HG02852 (cell line): ENCODE data around the gene NAT9.

Experiments
- ATAC-seq: cut with Tn5 transposase; IDR thresholded peaks from one replicate; pipeline ENCODE4 v1.9.1; 2021; ENCODE audit warnings: mild to moderate bottlenecking, moderate library complexity; ENCODE audit not compliant: unreplicated experiment

The NAT9 gene

DNA sequence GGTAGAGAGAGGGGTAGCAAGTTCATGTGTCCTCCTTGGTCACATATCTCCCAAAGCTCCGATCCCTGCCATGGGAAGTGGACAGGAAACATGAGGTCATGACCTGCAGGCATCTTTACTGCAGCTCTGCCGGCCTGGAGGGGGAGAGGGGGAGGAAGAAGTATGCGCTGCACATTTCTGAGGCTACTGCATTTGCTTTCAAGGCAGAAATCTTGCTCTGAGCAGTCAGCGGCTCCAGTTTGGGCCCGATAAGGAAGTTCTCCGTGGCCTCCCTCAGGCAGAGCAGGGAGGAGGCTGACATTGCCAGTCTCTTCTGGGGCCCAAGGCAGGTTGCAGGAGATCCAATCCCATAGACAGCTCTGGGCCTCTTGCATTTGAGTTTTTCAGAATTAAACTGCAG, 29.2 kb downstream of the NAT9 start:
- ATAC-seq = no peak

GRCh38 chr17:74746376-74746775, 29.8 kb downstream of the NAT9 start:
- no peak for ATAC-seq

GRCh38 chr17:74745548-74746177, 30.5 kb downstream of the NAT9 start:
- no peak for ATAC-seq

DNA sequence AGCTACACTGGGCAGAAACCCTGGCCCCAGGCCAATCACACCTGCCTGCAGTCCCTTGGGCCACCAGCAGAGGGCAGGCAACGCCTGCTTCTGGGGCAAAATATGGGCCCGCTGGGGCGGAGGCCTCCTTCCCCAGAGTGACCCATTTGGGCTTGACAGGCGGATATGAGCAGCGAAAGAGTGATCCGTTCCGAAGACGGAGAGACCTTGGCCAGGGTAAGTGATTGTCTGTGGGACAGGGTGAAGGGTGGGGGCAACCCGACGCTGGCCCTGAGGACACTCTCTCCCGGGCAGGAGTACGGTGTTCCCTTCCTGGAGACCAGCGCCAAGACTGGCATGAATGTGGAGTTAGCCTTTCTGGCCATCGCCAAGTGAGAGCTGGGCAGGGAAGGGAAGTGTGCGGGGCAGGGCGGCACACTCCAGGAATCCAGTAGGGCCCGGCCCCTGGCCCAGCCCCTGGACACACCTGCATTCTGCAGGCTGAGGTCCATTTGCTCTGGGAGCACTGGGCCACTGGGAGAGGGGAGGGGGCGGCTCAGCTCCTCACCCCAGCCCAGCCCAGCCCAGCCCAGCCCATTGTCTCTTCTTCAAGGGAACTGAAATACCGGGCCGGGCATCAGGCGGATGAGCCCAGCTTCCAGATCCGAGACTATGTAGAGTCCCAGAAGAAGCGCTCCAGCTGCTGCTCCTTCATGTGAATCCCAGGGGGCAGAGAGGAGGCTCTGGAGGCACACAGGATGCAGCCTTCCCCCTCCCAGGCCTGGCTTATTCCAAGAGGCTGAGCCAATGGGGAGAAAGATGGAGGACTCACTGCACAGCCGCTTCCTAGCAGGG, 31.2 kb downstream of the NAT9 start:
- ATAC-seq = no peak

DNA sequence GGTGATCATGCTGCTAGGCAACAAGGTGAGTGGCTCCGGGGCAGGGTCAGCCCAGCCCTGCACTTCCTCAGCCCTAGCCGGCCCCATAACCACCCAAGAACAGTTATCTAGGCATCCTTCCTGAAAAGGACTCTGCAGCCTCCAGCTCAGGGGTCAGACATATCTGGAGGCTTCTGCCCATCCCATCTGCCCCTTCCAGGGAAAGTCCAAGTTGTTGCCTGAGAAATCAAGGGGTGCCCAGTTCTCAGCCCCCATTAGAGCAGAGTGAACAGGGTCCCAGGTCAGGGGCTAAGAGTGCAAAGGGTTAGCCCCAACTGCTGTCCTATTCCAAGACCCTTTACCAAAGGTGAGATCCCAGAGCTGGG, 31.8 kb downstream of the NAT9 start:
- no peak for ATAC-seq

DNA sequence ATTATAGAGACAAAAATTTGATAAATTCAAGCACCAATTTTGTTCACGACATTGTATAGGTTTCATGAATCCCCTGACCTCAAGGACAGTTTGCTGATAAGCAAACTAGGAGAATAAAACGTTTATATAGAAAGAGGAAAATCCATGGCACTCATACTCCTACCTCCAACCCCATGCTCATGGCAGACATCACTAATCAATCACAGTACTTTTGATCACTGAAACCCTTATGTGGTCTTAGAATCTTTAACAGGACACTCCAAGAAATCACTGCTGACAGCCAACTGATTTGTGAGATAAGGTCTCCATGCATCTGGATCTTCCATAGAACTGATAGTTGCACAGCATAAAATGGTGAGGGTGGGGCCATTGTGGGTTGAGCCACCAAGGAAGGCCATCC, 32.4 kb downstream of the NAT9 start:
- ATAC-seq = no peak

DNA sequence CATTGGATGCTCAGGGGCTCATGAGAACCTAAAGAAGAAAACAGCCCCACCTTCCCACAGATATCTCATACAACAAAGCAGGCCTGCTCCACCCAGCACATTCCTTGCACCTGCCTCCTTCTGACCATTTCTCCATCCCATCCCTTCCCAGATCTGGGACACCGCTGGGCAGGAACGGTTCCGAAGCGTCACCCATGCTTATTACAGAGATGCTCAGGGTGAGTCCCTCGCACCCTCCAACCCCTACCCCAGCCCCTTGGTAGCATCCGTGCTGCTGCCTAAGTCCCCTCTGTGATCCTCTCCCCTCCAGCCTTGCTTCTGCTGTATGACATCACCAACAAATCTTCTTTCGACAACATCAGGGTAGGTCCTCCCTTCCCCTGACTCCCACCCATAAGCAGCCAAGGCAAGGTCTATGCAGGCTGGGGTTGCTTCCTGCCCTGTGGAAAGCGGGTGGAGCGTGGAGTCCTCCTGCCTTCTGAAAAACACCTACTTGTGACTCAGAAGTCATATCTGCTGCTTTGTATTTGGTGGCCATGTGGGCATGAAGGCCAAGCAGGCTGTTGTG, 33.1 kb downstream of the NAT9 start:
- ATAC-seq = no peak

DNA sequence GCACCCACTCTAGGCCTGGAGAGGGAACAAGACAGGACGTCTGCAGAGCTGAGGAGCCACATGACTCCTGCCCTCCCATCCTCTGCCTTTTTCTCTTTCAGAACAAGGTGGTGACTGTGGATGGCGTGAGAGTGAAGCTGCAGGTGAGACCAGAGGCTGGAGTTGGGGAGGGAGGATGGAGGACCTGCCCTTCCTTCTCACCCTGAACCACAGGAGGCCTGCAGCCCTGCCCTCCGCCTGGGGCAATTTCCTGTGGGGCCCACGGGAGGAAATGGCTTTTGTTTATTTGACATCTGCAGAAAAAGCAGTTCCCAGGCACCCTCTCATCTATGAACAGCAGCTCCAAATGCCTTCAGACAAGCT, 34.0 kb downstream of the NAT9 start:
- peak; percentile 42 for ATAC-seq

- ATAC-seq = no peak
These were observed 35.3 kb downstream of the NAT9 start for GRCh38 chr17:74740641-74741387.

DNA sequence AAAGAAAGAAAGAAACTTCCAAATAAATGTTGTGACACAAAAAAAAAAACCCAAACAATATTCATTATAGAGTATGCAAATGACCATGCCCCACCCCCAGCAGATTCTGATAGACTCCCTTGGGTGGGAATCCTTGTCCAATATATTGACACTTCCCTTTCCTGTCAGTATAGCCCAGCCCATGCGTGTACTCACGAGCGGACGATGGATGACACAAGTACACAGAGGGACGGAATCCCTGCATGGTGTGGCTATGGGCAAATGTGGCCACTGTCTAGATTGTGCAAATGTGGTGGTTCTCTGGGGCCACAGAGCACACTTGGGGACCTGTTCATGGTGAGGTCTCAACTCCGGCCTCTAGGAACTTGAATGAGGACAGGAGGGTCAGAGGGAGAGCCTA, 36.0 kb downstream of the NAT9 start:
- ATAC-seq = no peak

GRCh38 chr17:74739227-74739831, 36.8 kb downstream of the NAT9 start:
- ATAC-seq = no peak

DNA sequence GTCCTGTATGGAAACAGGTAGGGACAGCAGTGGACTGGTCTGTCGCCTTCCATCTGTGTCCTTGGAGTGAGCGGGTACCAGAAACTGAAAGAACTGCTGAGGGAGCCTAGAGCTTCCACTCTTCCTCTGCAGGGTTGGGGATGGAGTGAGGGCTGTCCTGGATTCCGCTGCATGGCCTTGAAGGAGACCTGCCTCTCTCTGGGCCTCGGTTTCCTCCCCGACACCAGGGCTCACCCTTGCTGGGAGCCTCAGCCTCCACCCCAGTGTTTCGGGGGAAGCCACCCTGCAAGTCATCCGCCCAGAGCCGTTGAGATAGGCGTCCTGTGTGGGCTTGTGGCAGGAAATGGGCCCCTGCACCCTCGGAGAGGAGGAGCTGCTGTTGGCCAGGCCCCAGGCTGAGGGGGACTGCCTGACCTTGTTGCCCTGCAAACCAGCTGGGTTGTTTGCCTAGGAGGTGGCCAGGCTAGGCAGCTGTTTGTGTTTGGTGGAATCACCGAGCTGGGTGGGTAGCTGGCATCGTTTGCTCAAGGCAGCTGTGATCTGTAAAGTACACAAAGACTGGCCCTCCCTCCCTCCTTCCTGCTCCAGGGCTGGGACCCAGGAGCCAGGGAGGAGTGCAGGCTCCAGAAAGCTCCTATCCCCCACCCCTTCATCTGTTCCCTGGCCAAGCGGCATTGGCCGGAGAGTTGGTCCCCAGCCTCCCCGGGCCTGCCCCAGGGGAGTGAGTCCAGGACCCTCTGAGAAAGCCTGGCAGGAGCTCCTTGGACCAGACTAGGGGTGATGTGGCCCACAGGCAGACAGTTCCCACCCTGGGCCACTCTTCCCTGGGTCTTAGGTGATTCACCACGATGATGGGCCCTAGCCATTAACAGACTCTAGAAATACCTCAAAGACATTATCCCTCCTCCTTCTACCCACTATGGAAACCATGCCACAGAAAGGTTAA, 37.8 kb downstream of the NAT9 start:
- no peak for ATAC-seq

- no peak for ATAC-seq
These were observed 38.7 kb downstream of the NAT9 start for GRCh38 chr17:74737299-74738050.

DNA sequence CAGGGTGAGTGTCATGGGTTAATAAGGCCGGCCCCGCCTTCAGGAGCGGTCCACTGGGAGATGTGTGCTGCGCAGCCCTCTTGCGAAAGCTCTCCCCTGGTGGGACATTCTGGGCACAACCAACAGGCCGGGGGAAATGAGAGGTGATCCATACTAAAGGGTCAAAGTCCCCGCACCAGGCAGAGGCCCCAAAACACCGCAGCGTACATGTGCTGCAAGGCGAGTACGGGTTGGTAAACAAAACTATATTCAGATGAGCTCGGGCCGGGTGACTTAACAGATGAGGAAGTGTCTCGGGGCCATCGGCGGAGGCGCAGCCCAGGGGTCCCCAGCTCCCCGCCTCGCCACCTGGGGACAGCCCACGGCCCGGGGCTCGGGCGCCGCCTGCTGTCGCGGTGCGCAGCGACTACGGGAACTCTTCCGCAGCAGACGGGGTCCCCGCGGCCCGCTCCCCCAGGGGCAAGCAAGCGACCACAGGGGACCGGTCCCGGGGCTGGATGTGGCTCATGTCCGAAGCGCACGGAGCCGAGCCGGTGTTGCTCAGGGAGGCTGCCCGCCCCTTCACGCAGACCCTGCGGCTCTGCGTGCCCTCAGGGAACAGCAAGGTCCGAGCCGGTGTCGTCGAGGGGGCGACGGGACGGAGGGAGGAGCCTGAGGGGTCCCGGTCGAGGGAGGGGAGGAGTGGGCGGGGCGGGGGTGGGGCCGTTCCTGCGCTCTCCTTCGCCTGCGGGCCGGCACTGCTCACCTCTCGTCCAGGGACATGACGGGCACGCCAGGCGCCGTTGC, 39.4 kb downstream of the NAT9 start, which contains the start of gene RAB37:
Gene RAB37, plus strand, starts transcription at position 744 of the 786 bp plus-strand sequence. Its CDS starts 17 bp downstream, at position 761.
- no peak for ATAC-seq

DNA sequence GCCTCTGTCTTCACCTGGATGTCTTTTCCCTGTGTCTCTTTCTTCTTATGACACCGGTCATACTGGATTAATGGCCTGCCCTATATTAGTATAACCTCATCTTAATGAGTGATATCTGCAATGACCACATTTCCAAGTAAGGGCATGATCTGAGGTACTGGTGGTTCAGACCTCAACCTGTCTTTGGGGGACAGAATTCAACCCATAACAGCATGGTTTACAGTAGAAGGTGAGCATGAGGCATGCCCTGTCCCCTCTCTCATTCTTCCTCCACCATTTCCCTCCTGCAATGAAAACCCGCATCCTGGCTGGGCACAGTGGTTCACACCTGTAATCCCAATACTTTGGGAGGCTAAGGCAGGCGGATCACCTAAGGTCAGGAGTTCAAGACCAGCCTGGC, 41.9 kb downstream of the NAT9 start:
- no peak for ATAC-seq

DNA sequence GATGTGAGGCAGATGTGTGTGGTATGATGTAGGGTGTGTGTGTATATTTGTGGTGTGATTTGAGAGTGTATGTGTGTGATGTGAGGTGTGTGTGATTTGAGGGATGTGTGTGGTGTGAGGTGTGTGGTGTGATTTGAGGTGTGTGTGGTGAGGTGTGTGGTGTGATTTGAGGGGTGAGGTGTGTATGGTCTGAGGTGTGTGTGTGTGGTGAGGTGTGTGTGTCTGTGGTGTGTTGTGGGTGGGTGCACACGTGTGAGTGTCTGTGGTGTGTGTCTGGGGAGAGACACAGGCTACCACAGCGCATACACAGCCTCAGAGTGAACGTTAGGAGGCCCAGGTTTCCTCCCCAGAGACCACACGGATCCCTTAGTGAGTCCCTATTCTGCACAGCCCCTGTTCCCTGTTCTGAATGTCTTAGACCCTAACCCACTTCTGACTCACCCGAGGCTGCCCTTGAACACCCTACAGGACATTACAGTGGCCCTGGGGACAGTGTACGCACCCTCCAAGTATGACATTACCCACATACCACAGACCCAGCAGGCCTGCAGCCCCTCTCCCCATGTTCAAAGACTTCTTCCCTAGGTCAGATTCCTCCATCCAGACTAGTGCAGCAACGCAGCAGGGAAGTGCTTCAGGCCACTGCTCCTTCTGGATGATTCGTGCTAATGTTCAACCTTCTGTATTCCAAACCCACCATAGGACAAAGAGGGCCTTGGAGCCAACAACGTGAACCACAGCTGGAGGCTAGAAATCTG, 42.6 kb downstream of the NAT9 start:
- no peak for ATAC-seq

DNA sequence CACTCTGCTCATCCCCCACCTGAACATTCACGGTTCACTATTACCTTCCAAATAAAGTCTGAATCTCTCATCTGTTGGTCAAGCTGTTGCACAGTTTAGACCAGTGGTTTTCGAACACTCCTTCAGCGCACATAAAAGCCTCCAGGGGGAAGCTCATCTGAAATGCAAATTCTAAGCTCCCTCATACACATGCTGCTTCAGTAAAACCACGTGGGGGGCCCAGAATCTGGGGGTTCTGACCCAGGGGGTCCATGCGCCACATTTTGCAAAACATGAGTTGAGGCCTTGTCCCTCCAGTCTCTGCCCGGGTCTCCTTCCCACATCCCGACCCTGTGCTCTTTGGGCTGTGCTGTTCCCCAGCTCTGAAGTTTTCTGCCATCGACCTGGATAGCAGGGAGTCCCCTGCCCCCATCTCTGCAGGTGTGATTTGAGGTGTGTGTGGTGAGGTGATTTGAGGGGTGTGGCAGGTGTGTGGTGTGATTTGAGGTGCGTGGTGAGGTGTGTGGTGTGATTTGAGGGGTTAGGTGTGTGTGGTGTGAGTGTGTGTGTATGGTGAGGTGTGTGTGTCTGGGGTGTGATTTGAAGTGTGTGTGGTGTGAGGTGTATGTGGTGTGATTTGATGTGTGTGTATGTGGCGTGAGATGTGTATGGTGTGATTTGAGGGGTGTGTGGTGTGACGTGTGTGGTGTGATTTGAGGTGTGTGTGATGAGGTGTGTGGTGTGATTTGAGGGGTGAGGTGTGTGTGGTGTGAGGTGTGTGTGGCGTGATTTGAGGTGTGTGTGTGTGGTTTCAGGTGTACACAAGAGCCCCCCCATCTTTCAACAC, 43.9 kb downstream of the NAT9 start:
- no peak for ATAC-seq
